ENCODE measurements around the gene POMGNT2. TPM values are rescaled to one million over a fixed set of nuclear protein-coding genes. Genes with fewer than 3 reads are reported as not detected.

POMGNT2 gene
- total RNA-seq, 1 donor from 2014 or later, result 15.2 TPM

DNA sequence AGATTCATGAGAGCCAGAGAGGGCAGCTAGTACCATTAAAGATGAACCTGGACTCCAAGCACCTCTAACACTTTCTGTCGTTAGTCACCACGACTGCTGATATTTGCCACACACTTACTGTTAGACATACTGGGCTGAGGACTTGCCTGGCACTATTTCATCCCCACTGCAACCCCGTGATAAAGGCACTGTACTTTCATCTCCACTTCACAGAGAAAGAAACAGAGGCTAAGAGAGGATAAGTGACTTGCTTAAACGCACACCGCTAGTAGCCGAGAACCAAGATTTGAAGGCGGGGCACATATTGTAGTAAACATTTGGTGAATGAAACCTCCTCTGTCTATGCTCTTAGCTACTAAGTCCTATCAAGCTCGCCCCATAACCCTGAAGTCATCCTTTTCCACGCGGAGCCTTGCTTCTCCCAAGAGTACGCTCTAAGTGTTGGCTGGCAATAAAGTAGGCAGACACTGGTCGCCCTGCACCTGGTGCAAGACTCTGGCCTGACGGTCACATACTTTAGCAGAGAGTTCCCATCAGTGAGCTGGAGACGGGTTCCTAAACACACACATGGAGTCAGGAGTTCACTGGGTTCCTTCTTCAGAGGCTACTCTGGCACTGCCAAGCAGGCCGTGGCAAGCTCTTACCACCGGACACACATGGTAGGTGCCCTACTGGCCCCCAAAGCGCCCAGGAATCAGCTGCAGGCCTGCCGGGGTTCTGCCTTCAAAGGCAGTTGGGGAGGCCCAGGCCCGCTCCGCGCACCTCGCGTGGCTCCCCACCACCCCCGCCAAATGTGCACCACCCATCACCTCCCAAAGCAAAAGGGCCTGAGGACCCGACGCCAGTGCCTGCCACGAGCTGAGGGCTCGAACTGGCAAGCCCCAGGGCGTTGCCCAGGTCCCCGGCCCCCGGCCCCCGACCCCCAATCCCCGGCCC, 951 bp downstream of the POMGNT2 start:
- intact Hi-C loops (cut with DNase I), result no loop called here
- no peak for DNase-seq (ENCODE audit: low spot score)
- ATAC-seq, result peak; percentile 44

DNA sequence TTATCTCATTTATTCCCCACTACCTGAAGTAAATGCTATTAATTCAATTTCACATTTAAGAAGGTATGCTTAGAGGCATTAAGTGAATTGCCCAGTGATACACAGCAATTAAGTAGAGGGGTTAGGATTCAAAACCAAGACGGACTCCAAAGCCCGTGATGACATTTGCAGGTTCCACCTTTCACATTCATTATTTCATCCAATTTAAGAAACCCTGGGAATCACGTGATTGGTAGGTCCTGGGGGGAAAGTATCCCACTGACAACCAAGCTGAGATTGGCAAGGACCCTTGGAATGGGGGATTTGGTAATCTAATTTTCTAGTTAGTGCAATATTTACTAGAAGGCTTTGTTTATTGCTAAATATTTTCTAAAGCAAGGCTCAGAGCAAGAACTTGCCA, 1.8 kb downstream of the POMGNT2 start:
- intact Hi-C loops (cut with DNase I), result no loop called here
- ATAC-seq, result no peak
- no peak for DNase-seq (ENCODE audit: low spot score)

GRCh38 chr3:43102773-43103480, 3.0 kb downstream of the POMGNT2 start:
- intact Hi-C loops (cut with DNase I), result no loop called here
- DNase-seq (ENCODE audit: low spot score) (no peak), ATAC-seq (no peak)

DNA sequence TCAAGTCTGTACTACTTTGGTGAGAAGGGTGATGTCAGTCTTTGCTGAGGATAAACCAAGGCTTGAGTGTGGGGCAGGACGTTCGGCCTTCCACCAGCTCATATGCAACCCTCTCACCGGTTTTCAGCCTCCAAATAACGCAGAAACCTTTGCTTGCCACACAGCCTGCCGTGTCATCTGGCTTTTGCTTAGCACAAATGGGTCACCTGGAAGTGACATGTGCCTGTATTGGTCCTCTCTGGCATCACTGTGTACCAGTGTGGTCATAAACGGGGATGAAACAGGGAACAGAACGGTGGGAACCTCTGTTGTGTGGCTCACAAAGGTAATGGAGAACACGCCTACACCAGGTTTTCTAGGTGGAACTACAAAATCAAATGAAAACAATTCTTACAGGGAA, 7.1 kb downstream of the POMGNT2 start:
- no peak for DNase-seq (ENCODE audit: low spot score)
- no peak for ATAC-seq
- intact Hi-C loops (cut with DNase I), result no loop called here

- ATAC-seq, result no peak
- no peak for DNase-seq (ENCODE audit: low spot score)
- intact Hi-C loops (cut with DNase I), result no loop called here
Observed at GRCh38 chr3:43097400-43098080, 8.3 kb downstream of the POMGNT2 start.

DNA sequence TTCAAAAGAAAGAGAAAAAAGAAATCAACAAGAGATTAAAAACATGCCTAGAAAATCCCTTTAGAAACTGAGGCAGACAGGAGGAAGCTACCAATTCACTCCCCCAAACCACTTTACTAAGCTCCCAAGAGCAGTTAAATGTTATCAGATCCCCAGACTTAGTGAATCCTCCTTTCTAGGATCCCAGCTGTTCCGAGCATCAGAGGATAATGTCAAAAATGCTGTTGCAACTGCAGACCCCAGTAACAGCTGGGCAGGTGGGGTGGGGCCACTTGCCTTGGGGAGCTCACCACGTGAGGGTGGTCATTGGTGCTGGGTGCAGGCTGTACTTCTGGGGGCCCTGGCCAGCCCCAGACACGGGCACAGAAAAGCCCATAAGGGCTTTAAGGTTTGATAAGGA, 9.1 kb downstream of the POMGNT2 start:
- ATAC-seq (no peak), DNase-seq (ENCODE audit: low spot score) (no peak)
- intact Hi-C loops (cut with DNase I), result no loop called here

DNA sequence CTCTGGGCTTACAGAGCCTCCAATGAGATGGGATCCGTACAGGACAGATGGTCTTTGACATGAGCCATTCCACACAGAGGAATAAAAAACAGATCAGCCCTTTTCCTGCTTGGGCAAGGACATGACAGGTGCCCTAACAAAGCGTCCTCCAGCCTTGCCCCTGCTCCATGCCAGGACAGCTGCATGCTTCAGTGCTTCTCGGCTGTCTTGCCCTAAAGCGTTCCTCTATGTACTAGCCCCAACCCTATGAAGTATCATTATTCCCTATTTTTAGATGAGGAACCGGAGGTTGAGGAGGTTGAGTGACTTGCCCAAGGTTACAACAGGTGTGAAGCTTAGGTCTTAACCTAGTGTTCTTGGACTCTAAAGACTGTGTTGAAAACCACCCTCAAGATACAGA, 10.5 kb downstream of the POMGNT2 start:
- intact Hi-C loops (cut with DNase I), result no loop called here
- DNase-seq (ENCODE audit: low spot score), result no peak

DNA sequence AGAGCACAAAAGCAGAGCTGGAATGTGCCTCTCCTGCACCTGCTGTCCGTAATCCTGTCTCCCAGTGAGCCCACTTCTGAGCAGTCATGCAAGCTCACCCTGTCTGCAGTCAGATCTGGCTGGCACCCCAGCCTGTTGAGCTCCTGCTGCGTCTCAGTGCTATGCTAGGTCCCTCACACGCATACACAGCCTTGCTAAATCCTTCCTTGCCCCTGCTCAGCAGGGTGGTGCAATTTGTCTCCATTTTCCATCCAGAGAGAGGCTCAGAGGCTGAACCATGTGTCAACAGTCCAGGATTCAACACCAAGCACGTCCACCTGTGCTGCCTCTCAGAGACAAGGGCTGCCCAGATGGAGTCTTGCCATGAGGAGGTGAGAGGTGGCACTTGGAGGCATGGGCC, 11.0 kb downstream of the POMGNT2 start:
- ATAC-seq, result no peak
- no peak for DNase-seq (ENCODE audit: low spot score)
- intact Hi-C loops (cut with DNase I), result no loop called here

More for the DNA sequence above, 10.5 kb downstream of the POMGNT2 start:
- no peak for ATAC-seq

DNA sequence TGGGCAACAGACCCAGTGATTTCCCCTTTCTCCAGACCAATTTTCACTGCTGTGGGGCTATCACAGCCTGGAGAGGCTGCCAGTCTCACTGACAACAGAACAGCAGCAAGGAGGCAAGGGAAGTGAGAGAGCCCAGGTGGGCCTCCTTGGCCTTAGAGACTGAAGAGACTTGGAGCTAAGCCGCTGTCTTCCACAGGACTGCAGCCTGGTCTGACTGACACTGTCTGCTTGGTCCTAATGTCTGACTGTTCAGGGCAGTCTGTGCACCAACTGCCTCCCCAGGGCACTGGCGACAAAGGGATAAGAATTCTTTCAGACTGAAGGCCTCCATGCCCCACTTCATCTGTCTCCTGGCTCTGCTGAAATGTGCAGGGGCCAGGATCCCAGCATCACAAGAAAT, 11.5 kb downstream of the POMGNT2 start:
- intact Hi-C loops (cut with DNase I), result no loop called here
- DNase-seq (ENCODE audit: low spot score), result no peak
- no peak for ATAC-seq

DNA sequence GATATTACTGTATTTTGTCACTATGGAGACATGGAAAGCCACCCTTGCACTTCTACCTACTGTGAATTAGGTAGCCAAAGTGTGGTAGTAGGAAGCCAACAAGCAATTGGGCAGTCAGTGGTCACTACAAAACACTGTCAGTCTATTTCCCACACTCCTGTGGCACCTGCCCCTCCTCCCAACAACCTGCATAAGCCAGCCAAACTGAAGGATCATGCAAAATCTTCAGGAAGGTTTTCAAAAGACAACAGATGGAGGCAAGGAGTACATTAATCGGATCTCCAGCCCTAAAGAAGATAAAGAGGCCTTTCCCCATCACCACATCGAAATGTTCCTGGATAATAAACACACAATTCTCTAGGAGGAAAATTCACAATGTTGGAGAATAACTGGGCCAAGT, 11.9 kb downstream of the POMGNT2 start:
- intact Hi-C loops (cut with DNase I), result no loop called here
- ATAC-seq (no peak), DNase-seq (ENCODE audit: low spot score) (no peak)

DNA sequence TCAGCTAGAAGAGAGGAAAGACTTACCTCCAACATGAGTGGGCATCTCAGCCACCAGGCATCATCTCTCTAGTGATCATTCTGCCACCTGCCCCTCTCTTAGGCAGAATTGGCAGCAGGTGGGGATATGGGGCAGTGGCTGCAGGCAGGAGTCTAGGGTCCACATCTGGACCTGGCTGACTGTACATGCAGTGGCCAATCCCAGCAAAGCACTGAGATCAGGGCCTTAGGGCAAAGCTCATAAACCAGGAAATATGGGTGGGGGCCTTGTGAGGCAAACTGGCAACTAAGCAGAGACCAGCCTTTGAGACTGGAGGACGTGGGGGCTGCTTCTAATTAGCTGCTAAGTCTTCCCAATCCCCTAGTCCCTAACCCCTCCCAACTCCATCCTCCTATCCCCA, 12.9 kb downstream of the POMGNT2 start:
- no peak for DNase-seq (ENCODE audit: low spot score)
- ATAC-seq, result no peak
- intact Hi-C loops (cut with DNase I), result no loop called here

DNA sequence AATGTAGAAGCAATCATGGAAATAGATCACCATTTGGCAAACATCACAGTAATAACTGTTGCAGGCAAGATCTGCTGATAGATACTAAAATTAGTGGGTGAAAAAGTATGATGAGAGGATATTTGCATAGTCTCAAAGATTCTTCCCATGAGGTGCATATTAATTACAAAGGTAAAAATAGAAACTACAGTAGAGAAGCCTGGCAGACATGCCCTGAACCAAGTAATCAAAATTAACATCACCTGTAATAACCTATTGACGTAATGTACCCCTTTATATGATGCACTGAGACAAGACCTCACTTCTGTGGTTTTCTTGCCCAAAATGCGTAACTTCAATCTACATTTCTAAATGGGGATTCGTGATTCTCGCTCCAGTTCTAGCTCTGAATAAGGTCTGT, 14.4 kb downstream of the POMGNT2 start:
- ATAC-seq (no peak), DNase-seq (ENCODE audit: low spot score) (no peak)
- intact Hi-C loops (cut with DNase I), result no loop called here

- DNase-seq (ENCODE audit: low spot score) (no peak), ATAC-seq (no peak)
- intact Hi-C loops (cut with DNase I), result no loop called here
Observed at GRCh38 chr3:43090238-43090637, 15.6 kb downstream of the POMGNT2 start.

DNA sequence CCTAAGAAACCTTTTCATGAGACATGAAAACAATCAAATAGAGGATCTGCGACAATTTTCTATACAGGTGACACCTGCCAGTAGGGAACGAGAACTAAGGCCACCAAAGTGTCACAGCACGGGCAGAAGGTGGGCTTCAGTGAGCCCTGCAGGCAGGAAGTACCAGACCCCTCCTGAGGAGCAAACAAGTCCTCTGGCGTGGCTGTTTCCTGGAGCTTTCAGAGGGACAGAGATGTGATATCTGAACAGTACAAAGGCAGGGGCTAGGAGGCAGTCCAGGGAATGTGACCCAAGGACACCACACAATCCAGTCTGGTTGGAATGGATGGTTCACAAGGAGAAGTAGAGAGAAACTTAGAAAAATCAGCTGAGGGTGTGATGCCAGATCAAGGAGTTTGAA, 16.8 kb downstream of the POMGNT2 start:
- no peak for ATAC-seq
- intact Hi-C loops (cut with DNase I), result loop anchor here (5.0 kb wide), 1 partner anchor 127 kb away; no protein-coding TSS in a partner anchor
- DNase-seq (ENCODE audit: low spot score), result no peak

GRCh38 chr3:43087249-43087776, 18.6 kb downstream of the POMGNT2 start:
- no peak for DNase-seq (ENCODE audit: low spot score)
- intact Hi-C loops (cut with DNase I), result loop anchor here (5.0 kb wide), 1 partner anchor 125 kb away; no protein-coding TSS in a partner anchor
- ATAC-seq, result peak; percentile 32

DNA sequence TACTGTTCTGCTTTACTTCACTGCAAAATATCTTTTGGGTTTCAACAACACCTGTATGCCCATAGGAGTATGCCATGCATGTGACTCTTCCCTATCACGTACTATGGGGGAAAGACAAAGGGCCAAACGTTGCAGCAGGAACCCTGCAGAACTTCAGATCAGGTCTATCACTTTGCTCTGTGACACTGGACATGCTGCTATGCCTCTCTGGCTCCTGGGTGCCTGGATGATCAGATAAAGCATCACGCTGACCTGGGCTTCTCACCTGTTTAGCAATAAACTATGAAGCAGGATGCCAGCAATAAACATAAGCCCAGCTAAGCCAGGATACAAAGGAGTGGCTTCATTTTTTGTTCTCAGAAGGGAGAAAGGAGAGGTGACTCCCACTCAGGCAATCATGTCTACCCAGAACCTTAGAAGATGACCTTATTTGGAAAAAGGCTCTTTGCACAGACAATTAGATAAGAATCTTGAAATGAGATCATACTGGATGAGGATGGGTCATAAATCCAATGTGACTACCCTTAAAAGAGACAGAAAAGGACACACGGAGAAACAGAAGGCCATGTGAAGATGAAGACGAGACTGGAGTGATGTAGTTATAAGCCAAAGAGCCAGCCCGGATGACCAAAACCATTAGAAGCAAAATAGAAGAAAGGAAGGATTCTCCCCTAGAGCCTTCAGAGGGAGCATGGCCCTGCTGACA, 19.3 kb downstream of the POMGNT2 start:
- ATAC-seq (no peak), DNase-seq (ENCODE audit: low spot score) (no peak)
- intact Hi-C loops (cut with DNase I), result loop anchor here (5.0 kb wide), 1 partner anchor 124 kb away; no protein-coding TSS in a partner anchor

DNA sequence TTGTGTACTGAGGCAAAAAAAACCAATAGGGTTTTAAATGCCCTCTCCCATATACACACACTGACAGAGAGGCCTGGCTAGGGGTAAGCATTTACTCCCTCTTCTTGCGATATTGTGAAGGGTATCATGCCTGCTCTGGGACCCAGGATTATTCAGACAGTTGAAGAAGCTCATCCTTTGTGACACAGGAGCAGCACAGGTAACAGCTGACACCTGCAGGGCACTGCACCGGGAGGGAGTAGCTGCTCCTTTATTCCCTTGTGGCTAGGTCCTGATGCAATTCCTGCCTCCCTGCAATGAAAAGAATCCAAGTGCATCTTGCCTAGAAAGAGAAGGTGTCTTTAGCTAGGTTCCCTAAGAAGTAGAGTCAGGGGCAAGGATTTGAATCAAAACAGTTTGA, 23.4 kb downstream of the POMGNT2 start:
- ATAC-seq, result no peak
- intact Hi-C loops (cut with DNase I), result no loop called here
- no peak for DNase-seq (ENCODE audit: low spot score)

DNA sequence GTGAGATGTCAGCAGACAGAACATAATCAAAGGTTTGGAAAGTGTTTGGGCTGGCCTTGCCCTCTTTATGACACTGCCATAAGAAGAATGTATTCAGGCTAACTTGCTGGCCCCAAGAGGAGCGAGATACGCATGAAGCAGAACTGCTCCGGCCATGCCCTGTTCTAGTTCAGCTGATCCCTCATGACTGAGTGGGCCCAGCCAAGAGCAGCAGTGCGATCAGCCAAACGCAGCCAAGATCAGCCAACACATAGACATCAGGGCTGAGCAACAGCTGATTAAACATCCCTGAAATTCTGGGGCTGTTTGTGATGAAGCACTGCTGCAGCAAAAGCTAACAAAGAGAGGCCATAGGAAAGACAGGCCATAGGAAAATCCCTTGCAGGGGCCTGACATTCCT, 24.1 kb downstream of the POMGNT2 start:
- intact Hi-C loops (cut with DNase I), result no loop called here
- DNase-seq (ENCODE audit: low spot score), result no peak
- peak; percentile 86 for ATAC-seq
